CD4-positive, alpha-beta T cell treated with Interleukin-21 for 1 hour (primary cell): ENCODE data around the gene CAPRIN1.

Experiments used
- DNase-seq: peaks from one replicate; pipeline ENCODE4 v3.0.0-alpha.2; 2020

The CAPRIN1 gene

GRCh38 chr11:34051349-34052035 is at the start of gene CAPRIN1:
CAPRIN1 (plus strand) TSS chr11:34051731; CDS start chr11:34052421, 690 bp downstream.
- DNase-seq: peak; percentile 85

GRCh38 chr11:34002420-34002819 is 49.1 kb upstream of the CAPRIN1 start:
- no peak for DNase-seq

GRCh38 chr11:34004236-34004635 is 47.3 kb upstream of the CAPRIN1 start:
- DNase-seq: no peak

- DNase-seq: no peak
Measured at GRCh38 chr11:34006876-34007275, 44.7 kb upstream of the CAPRIN1 start.

GRCh38 chr11:34012734-34013133 is 38.8 kb upstream of the CAPRIN1 start:
- no peak for DNase-seq

GRCh38 chr11:34013898-34014571 is 37.5 kb upstream of the CAPRIN1 start:
- DNase-seq: no peak

- no peak for DNase-seq
Measured at GRCh38 chr11:34021977-34022735, 29.4 kb upstream of the CAPRIN1 start.

GRCh38 chr11:34026432-34026831 is 25.1 kb upstream of the CAPRIN1 start:
- no peak for DNase-seq

GRCh38 chr11:34027516-34028408 is 23.8 kb upstream of the CAPRIN1 start:
- DNase-seq: no peak

- DNase-seq: no peak
Measured at GRCh38 chr11:34028425-34028824, 23.1 kb upstream of the CAPRIN1 start.

- no peak for DNase-seq
Measured at GRCh38 chr11:34029176-34029575, 22.4 kb upstream of the CAPRIN1 start.

GRCh38 chr11:34030382-34030781 is 21.1 kb upstream of the CAPRIN1 start:
- no peak for DNase-seq

- no peak for DNase-seq
Measured at GRCh38 chr11:34033399-34033798, 18.1 kb upstream of the CAPRIN1 start.

GRCh38 chr11:34034053-34034452 is 17.5 kb upstream of the CAPRIN1 start:
- DNase-seq: no peak

- DNase-seq: no peak
Measured at GRCh38 chr11:34036456-34036855, 15.1 kb upstream of the CAPRIN1 start.

- no peak for DNase-seq
Measured at GRCh38 chr11:34037016-34037415, 14.5 kb upstream of the CAPRIN1 start.

GRCh38 chr11:34040571-34040970 is 11.0 kb upstream of the CAPRIN1 start:
- no peak for DNase-seq

- DNase-seq: no peak
Measured at GRCh38 chr11:34044664-34045485, 6.7 kb upstream of the CAPRIN1 start.

- no peak for DNase-seq
Measured at GRCh38 chr11:34049028-34049427, 2.5 kb upstream of the CAPRIN1 start.

GRCh38 chr11:34050581-34051348 is 766 bp upstream of the CAPRIN1 start:
- no peak for DNase-seq

- peak; percentile 89 for DNase-seq
Measured at GRCh38 chr11:34052036-34052607, 591 bp downstream of the CAPRIN1 start.
